ENCODE results near the gene ZNF611.
"Not testable (repeated sequence)": the region's sequence is repeated elsewhere in the genome, so short reads cannot be mapped to it uniquely, and the experiment has no call there.

DNA sequence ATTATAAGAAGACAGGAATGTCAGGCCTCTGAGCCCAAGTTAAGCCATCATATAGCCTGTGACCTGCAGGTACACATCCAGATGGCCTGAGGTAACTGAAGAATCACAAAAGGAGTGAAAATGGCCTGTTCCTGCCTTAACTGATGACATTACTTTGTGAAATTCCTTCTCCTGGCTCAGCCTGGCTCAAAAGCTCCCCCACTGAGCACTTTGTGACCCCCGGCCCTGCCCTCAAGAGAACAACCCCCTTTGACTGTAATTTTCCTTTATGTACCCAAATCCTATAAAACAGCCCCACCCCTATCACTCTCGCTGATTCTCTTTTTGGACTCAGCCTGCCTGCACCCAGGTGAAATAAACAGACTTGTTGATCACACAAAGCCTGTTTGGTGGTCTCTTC lies 21.6 kb upstream of the ZNF611 start:
- not testable (repeated sequence) for TF ChIP-seq E4F1 (IDR thresholded peaks at IDR 0.05; ENCODE audit: borderline replicate concordance, partially characterized antibody); SRF (IDR thresholded peaks at IDR 0.05; ENCODE audit: low read depth in 2 of 2, low read length in 2 of 2); POLR2AphosphoS5 (IDR thresholded peaks at IDR 0.05; ENCODE audit: low read length); BCLAF1 (IDR thresholded peaks at IDR 0.05); YBX1 (IDR thresholded peaks at IDR 0.05); ZZZ3 (IDR thresholded peaks at IDR 0.05; ENCODE audit: control insufficient read depth, insufficient read length, low read depth); ATF3 (IDR thresholded peaks at IDR 0.05; ENCODE audit: borderline replicate concordance, extremely low read depth, low read depth, low read length)
